Upper lobe of left lung (tissue), 6 donors: ENCODE data around the gene RFX2. TPM values are rescaled to one million over a fixed set of nuclear protein-coding genes. Genes with fewer than 3 reads are reported as not detected.

ENCODE experiments used
- ATAC-seq, 2 donors: fragments of 200-7000 bp; cut with Tn5 transposase; one replicate each; pipeline ENCODE4 v1.9.1; 2022; ENCODE audit warnings: mild to moderate bottlenecking in 2 of 2, moderate library complexity in 2 of 2; ENCODE audit not compliant: low FRiP score in 2 of 2
- DNase-seq, 2 donors: peaks; one replicate each; pipeline ENCODE4 v3.0.0-alpha.2; 2019 to 2020
- H3K27ac ChIP-seq, 4 donors: fragments of 200-600 bp; sonication (generic); one replicate each; pipeline ENCODE4 v1.5.1; 2016 to 2019
- H3K27me3 ChIP-seq, 4 donors: fragments of 200-600 bp; sonication (generic); one replicate each; pipeline ENCODE4 v1.5.1; 2017 to 2019
- H3K36me3 ChIP-seq, 4 donors: fragments of 200-600 bp; sonication (generic); one replicate each; pipeline ENCODE4 v1.5.1; 2016 to 2019
- H3K4me1 ChIP-seq, 4 donors: fragments of 200-600 bp; sonication (generic); one replicate each; pipeline ENCODE4 v1.5.1; 2018 to 2019
- H3K4me3 ChIP-seq, 4 donors: fragments of 200-600 bp; sonication (generic); one replicate each; pipeline ENCODE4 v1.5.1; 2017 to 2019; ENCODE audit warnings: mild to moderate bottlenecking in 2 of 4, moderate library complexity in 1 of 4
- H3K9me3 ChIP-seq, 4 donors: fragments of 200-600 bp; sonication (generic); one replicate each; pipeline ENCODE4 v1.5.1; 2018 to 2019
- CTCF ChIP-seq, 6 experiments: fragments of 450-650 bp in 4 of 6; fragments of 200-600 bp in 2 of 6; sonication (generic) in 2 of 6; IDR thresholded peaks; one replicate each; pipeline ENCODE4 v1.5.1; 2016 to 2019; ENCODE audit warnings: antibody characterized with exemption in 6 of 6
- EP300 ChIP-seq, 4 donors: sonication (generic); formaldehyde crosslinking; IDR thresholded peaks; one replicate each; pipeline ENCODE4 v1.5.1; 2017; ENCODE audit warnings: antibody characterized with exemption in 4 of 4, control low read depth in 2 of 4
- POLR2A ChIP-seq, 4 donors: fragments of 450-650 bp; IDR thresholded peaks; one replicate each; pipeline ENCODE4 v1.5.1; 2016 to 2017; ENCODE audit warnings: antibody characterized with exemption in 4 of 4, mild to moderate bottlenecking in 2 of 4
- POLR2AphosphoS5 ChIP-seq, 2 donors: sonication (generic); formaldehyde crosslinking; IDR thresholded peaks; one replicate each; pipeline ENCODE4 v1.5.1; 2017; ENCODE audit warnings: antibody characterized with exemption in 2 of 2
- WGBS, 2 donors: methylation state at CpG; one replicate each; pipeline ENCODE4 v1.1.5; 2017 to 2018; 5-methylcytosine and 5-hydroxymethylcytosine counted together
- total RNA-seq, 6 donors: library from RNA; depleted of rRNA in 4 of 6; stranded (reverse); fragments of >200 nt in 4 of 6; gene quantifications; one replicate each; pipeline versions ENCODE4 v1.1.0 to v1.2.1, GENCODE V29; 2016 to 2021
- donor health status: DM: no; HTN: no; CAD: no; lungs with moderate emphysema.
- donor health status: DM: no; HTN: yes; CAD: no; lungs with severe emphysema.

Gene RFX2
- total RNA-seq, 6 donors from 2014 or later: 14.3 to 111 (median 28.6) TPM

- peaks cover 0 to 77% (median 53%) of the 10 kb centered on the region in 4 donors for H3K36me3 ChIP-seq
- WGBS, 2 donors: 95% methylated on average over 6 of the region's 6 CpGs
- H3K27ac ChIP-seq: no peak overlapping the region
- no peaks in the 10 kb centered on the region for H3K4me1 ChIP-seq
- TF ChIP-seq POLR2AphosphoS5 (IDR thresholded peaks at IDR 0.05) (no peak), CTCF (IDR thresholded peaks at IDR 0.05) (no peak), EP300 (IDR thresholded peaks at IDR 0.05) (no peak), POLR2A (IDR thresholded peaks at IDR 0.05) (no peak)
- DNase-seq: no peak
- ATAC-seq: no peak
- no peak overlapping the region for H3K4me3 ChIP-seq
- H3K27me3 ChIP-seq: no peaks in the 10 kb centered on the region
- H3K9me3 ChIP-seq: no peaks in the 10 kb centered on the region
These were observed 110.6 kb downstream of the RFX2 start for GRCh38 chr19:5999693-6000092.

GRCh38 chr19:5997371-5997770 lies 112.9 kb downstream of the RFX2 start:
- 86 to 90% methylated on average over 17 of the region's 17 CpGs for WGBS, 2 donors
- Histone ChIP-seq H3K36me3 (peaks cover 0 to 62% (median 44%) of the 10 kb centered on the region in 4 donors), H3K9me3 (no peaks in the 10 kb centered on the region), H3K4me1 (peaks cover 13 to 20% (median 16%) of the 10 kb centered on the region in 4 donors), H3K4me3 (no peak overlapping the region), H3K27ac (no peak overlapping the region), H3K27me3 (no peaks in the 10 kb centered on the region)
- TF ChIP-seq CTCF (IDR thresholded peaks at IDR 0.05): no peak
- TF ChIP-seq POLR2AphosphoS5 (IDR thresholded peaks at IDR 0.05): no peak
- TF ChIP-seq POLR2A (IDR thresholded peaks at IDR 0.05): no peak
- no peak for TF ChIP-seq EP300 (IDR thresholded peaks at IDR 0.05)
- ATAC-seq: no peak
- no peak for DNase-seq

GRCh38 chr19:5996623-5997320 lies 113.5 kb downstream of the RFX2 start:
- H3K27me3 ChIP-seq: no peaks in the 10 kb centered on the region
- H3K4me1 ChIP-seq: peaks cover 13 to 20% (median 16%) of the 10 kb centered on the region in 4 donors
- no peak overlapping the region for H3K4me3 ChIP-seq
- DNase-seq (no peak), ATAC-seq (no peak)
- 89 to 95% methylated on average over 15 to 37 of the region's 37 CpGs for WGBS, 2 donors
- H3K36me3 ChIP-seq: peaks cover 0 to 56% (median 39%) of the 10 kb centered on the region in 4 donors
- no peak for TF ChIP-seq CTCF (IDR thresholded peaks at IDR 0.05)
- no peak for TF ChIP-seq POLR2AphosphoS5 (IDR thresholded peaks at IDR 0.05)
- no peak for TF ChIP-seq POLR2A (IDR thresholded peaks at IDR 0.05)
- TF ChIP-seq EP300 (IDR thresholded peaks at IDR 0.05): no peak
- H3K27ac ChIP-seq: no peak overlapping the region
- H3K9me3 ChIP-seq: no peaks in the 10 kb centered on the region

- DNase-seq: no peak
- H3K4me1 ChIP-seq: peaks cover 13 to 20% (median 16%) of the 10 kb centered on the region in 4 donors
- H3K27me3 ChIP-seq: no peaks in the 10 kb centered on the region
- 91 to 94% methylated on average over 24 to 26 of the region's 26 CpGs for WGBS, 2 donors
- H3K9me3 ChIP-seq: no peaks in the 10 kb centered on the region
- no peak overlapping the region for H3K27ac ChIP-seq
- H3K4me3 ChIP-seq: no peak overlapping the region
- ATAC-seq: no peak
- peaks cover 0 to 51% (median 38%) of the 10 kb centered on the region in 4 donors for H3K36me3 ChIP-seq
- no peak for TF ChIP-seq CTCF (IDR thresholded peaks at IDR 0.05)
- no peak for TF ChIP-seq EP300 (IDR thresholded peaks at IDR 0.05)
- no peak for TF ChIP-seq POLR2A (IDR thresholded peaks at IDR 0.05)
- TF ChIP-seq POLR2AphosphoS5 (IDR thresholded peaks at IDR 0.05): no peak
These were observed 114.2 kb downstream of the RFX2 start for GRCh38 chr19:5996102-5996501.

- no peak for DNase-seq
- TF ChIP-seq POLR2A (IDR thresholded peaks at IDR 0.05) (no peak), EP300 (IDR thresholded peaks at IDR 0.05) (no peak), CTCF (IDR thresholded peaks at IDR 0.05) (no peak), POLR2AphosphoS5 (IDR thresholded peaks at IDR 0.05) (no peak)
- Histone ChIP-seq H3K4me3 (no peak overlapping the region), H3K36me3 (peaks cover 0 to 50% (median 36%) of the 10 kb centered on the region in 4 donors), H3K4me1 (peaks cover 13 to 20% (median 16%) of the 10 kb centered on the region in 4 donors), H3K27me3 (no peaks in the 10 kb centered on the region), H3K9me3 (no peaks in the 10 kb centered on the region), H3K27ac (no peak overlapping the region)
- WGBS, 2 donors: 95% methylated on average over 10 to 16 of the region's 16 CpGs
- ATAC-seq: no peak
These were observed 114.7 kb downstream of the RFX2 start for GRCh38 chr19:5995606-5996005.
